ENCODE measurements around the gene FOXF2. TPM values are rescaled to one million over a fixed set of nuclear protein-coding genes. Genes with fewer than 3 reads are reported as not detected.

Gene FOXF2
- total and polyA plus RNA-seq, 2 of the 4 experiments (the other 2 are of a cell fraction): 2.5 to 16.3 TPM

- H3K9me1 ChIP-seq (ENCODE audit: insufficient read depth, low read length): peaks cover 4% of the 10 kb centered on the region; the same call in 1 of the 2 replicates
- no peak overlapping the region for H3K14ac ChIP-seq (replicated peaks; ENCODE audit: low read depth, low read length)
- no peak overlapping the region for H2BK20ac ChIP-seq (ENCODE audit: low read depth, low read length)
- H4K91ac ChIP-seq (ENCODE audit: insufficient read depth, low read depth, low read length): no peak overlapping the region
- H3K9me3 ChIP-seq (ENCODE audit: control insufficient read depth, insufficient read depth, low read length): no peaks in the 10 kb centered on the region
- H3K27me3 ChIP-seq (ENCODE audit: control insufficient read depth, insufficient read depth, low read length): no peaks in the 10 kb centered on the region; the same call in 1 of the 2 replicates
- no peak overlapping the region for H3K23ac ChIP-seq (ENCODE audit: low read depth, low read length)
- no peak overlapping the region for H3K4me2 ChIP-seq (ENCODE audit: low read depth, low read length)
- intact Hi-C loops (cut with micrococcal nuclease): no loop called here
- WGBS, 2 experiments (ENCODE audit: extremely low coverage in 2 of 2, insufficient read length in 1 of 2): 19% methylated on average over 3 of the region's 16 CpGs; no CpG with 5 or more reads in 1 of the 2 experiments
- no peaks in the 10 kb centered on the region for H3K79me1 ChIP-seq (ENCODE audit: low read depth in 1 of 2, low read length in 2 of 2)
- ATAC-seq (ENCODE audit: low read depth) (peak; percentile 66), DNase-seq (peak; percentile 68)
- no peak overlapping the region for H3K56ac ChIP-seq (ENCODE audit: extremely low read depth, insufficient read depth, low read length)
- no TSS peak for BruUV-seq (replicated peaks)
- H4K8ac ChIP-seq (ENCODE audit: low read depth in 2 of 2, low read length in 2 of 2): no peak overlapping the region
- H3K27ac ChIP-seq (ENCODE audit: insufficient read depth, low read length): no peak overlapping the region
- no peak overlapping the region for H2BK5ac ChIP-seq (ENCODE audit: low read depth, low read length, poor library complexity, severe bottlenecking)
- no peak overlapping the region for H2AK5ac ChIP-seq (ENCODE audit: low read depth, low read length)
- no peak overlapping the region for H3K4ac ChIP-seq (ENCODE audit: low read depth, low read length)
- H2AK9ac ChIP-seq (replicated peaks; ENCODE audit: low read depth, low read length, poor library complexity): no peak overlapping the region
- no peak overlapping the region for H3K9ac ChIP-seq (ENCODE audit: low read depth, low read length)
- ChIA-PET POLR2A (ENCODE audit: unreplicated experiment) (interaction anchor here (0.5 kb wide), 1 partner anchor 27 kb away, joined by 5 read pairs; no protein-coding TSS in a partner anchor), CTCF (interaction anchor here (1.0 to 1.1 kb wide), 2 partner anchors 10 kb away, joined by 3 read pairs; no protein-coding TSS in a partner anchor)
- H4K20me1 ChIP-seq (ENCODE audit: insufficient read depth, low read length): no peaks in the 10 kb centered on the region
- dilution Hi-C loops (cut with HindIII; ENCODE audit: low sequenced_read_pairs, unreplicated experiment): no loop called here
- H3K18ac ChIP-seq (ENCODE audit: low read depth, low read length): no peak overlapping the region
- no peak overlapping the region for H4K5ac ChIP-seq (ENCODE audit: low read depth, low read length)
- H3K4me1 ChIP-seq (ENCODE audit: control insufficient read depth, insufficient read depth, low read length): peaks cover 4% of the 10 kb centered on the region; the same call in 1 of the 2 replicates
- in situ Hi-C loops (cut with MboI; ENCODE audit: low sequenced_read_pairs): no loop called here
- no peaks in the 10 kb centered on the region for H3K36me3 ChIP-seq (ENCODE audit: control insufficient read depth, insufficient read depth, low read length)
- no peak overlapping the region for H2BK15ac ChIP-seq (ENCODE audit: low read depth, low read length)
- H3K4me3 ChIP-seq (ENCODE audit: insufficient read depth, low read depth, low read length): no peak overlapping the region
- H2AFZ ChIP-seq (replicated peaks; ENCODE audit: low read length, poor library complexity): no peak overlapping the region
- H2BK120ac ChIP-seq (ENCODE audit: low read depth, low read length): no peak overlapping the region
- TF ChIP-seq POLR2A (IDR thresholded peaks at IDR 0.05; ENCODE audit: low read depth, low read length): no peak
- no peak for TF ChIP-seq MXI1 (IDR thresholded peaks at IDR 0.05; ENCODE audit: borderline replicate concordance, low read depth, low read length)
- TF ChIP-seq NFE2L2 (IDR thresholded peaks at IDR 0.05; ENCODE audit: low read depth, low read length): no peak
- TF ChIP-seq SMC3 (IDR thresholded peaks at IDR 0.05; ENCODE audit: low read depth, low read length): peak; percentile 27; the same call in 1 of the 2 replicates
- TF ChIP-seq CHD1 (IDR thresholded peaks at IDR 0.05; ENCODE audit: low read depth, low read length): no peak
- no peak for TF ChIP-seq RFX5 (IDR thresholded peaks at IDR 0.05; ENCODE audit: low read depth, low read length)
- TF ChIP-seq RAD21 (IDR thresholded peaks at IDR 0.05; ENCODE audit: low read length): peak; percentile 44
- no peak for TF ChIP-seq FOS (IDR thresholded peaks at IDR 0.05; ENCODE audit: low read depth, low read length)
- TF ChIP-seq BHLHE40 (IDR thresholded peaks at IDR 0.05; ENCODE audit: low read depth, low read length): peak; percentile 24
- TF ChIP-seq, protein P1, sequence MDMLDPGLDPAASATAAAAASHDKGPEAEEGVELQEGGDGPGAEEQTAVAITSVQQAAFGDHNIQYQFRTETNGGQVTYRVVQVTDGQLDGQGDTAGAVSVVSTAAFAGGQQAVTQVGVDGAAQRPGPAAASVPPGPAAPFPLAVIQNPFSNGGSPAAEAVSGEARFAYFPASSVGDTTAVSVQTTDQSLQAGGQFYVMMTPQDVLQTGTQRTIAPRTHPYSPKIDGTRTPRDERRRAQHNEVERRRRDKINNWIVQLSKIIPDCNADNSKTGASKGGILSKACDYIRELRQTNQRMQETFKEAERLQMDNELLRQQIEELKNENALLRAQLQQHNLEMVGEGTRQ (IDR thresholded peaks at IDR 0.05; ENCODE audit: low read depth, low read length): no peak
- no peak for TF ChIP-seq RCOR1 (IDR thresholded peaks at IDR 0.05; ENCODE audit: insufficient replicate concordance, low read length)
- TF ChIP-seq MAFK (IDR thresholded peaks at IDR 0.05; ENCODE audit: low read depth, low read length): no peak
- no peak for TF ChIP-seq CEBPB (IDR thresholded peaks at IDR 0.05; ENCODE audit: low read depth, low read length)
- TF ChIP-seq CTCF (conservative IDR thresholded peaks at IDR 0.05; ENCODE audit: low read depth, low read length): peak; percentile 40
- TF ChIP-seq ELK1 (IDR thresholded peaks at IDR 0.05; ENCODE audit: borderline replicate concordance, low read depth, low read length): no peak
These were observed 25.4 kb upstream of the FOXF2 start for GRCh38 chr6:1363729-1364572.

Measured in IMR-90 (cell line).